Ovary (tissue), 9 donors: ENCODE data around the gene PRDM1. TPM values are rescaled to one million over a fixed set of nuclear protein-coding genes. Genes with fewer than 3 reads are reported as not detected.

Experiments used
- DNase-seq, 5 donors: peaks; one replicate each; pipeline ENCODE4 v3.0.0-alpha.2; 2019 to 2020
- H3K27ac ChIP-seq, 2 donors: fragments of 200-600 bp; one replicate each; pipeline versions ENCODE4 v1.5.1 to v1.8.0; 2019 to 2022
- H3K27me3 ChIP-seq: fragments of 200-600 bp; one replicate; pipeline ENCODE4 v1.8.0; 2022
- H3K36me3 ChIP-seq: fragments of 200-600 bp; sonication (generic); one replicate; pipeline ENCODE4 v1.5.1; 2019
- H3K4me1 ChIP-seq: one replicate; pipeline ENCODE4 v1.8.1; 2013; ENCODE audit warnings: mild to moderate bottlenecking, moderate library complexity; ENCODE audit not compliant: insufficient read depth
- H3K4me3 ChIP-seq: fragments of 200-600 bp; sonication (generic); one replicate; pipeline ENCODE4 v1.5.1; 2017
- H3K9me3 ChIP-seq, 2 donors: fragments of 200-600 bp in 1 of 2; sonication (generic) in 1 of 2; one replicate each; pipeline versions ENCODE4 v1.5.1 to v1.8.1; 2013 to 2019; ENCODE audit warnings: mild to moderate bottlenecking in 1 of 2, moderate library complexity in 1 of 2
- EP300 ChIP-seq: sonication (generic); formaldehyde crosslinking; IDR thresholded peaks from one replicate; pipeline ENCODE4 v1.6.1; 2017; ENCODE audit warnings: antibody characterized with exemption
- POLR2A ChIP-seq: fragments of 450-650 bp; IDR thresholded peaks from one replicate; pipeline ENCODE4 v1.6.1; 2017; ENCODE audit warnings: antibody characterized with exemption, mild to moderate bottlenecking, moderate library complexity
- WGBS, 3 donors: extraction: QIAGEN DNeasy Blood & Tissue Kit in 1 of 3; methylation state at CpG; one replicate each; pipeline versions ENCODE4 v1.1.5 to v1.1.7; 2013 to 2017; 5-methylcytosine and 5-hydroxymethylcytosine counted together
- intact Hi-C, 4 donors: fragments of 100-400 bp; cut with DNase I; formaldehyde crosslinking; loops; one replicate each; pipeline versions ENCODE4 v1.11.0 to v1.15.1; 2022 to 2023
- polyA plus RNA-seq, 2 donors: library from polyadenylated mRNA; stranded (reverse); fragments of 200-250 nt in 1 of 2; fragments of 350-450 nt in 1 of 2; fragmentation: Illumina TruSeq in 1 of 2; extraction: RNeasy Lipid Tissue Mini Kit (QIAGEN cat#74804) in 1 of 2; gene quantifications; one replicate each; pipeline ENCODE4 v1.2.3, GENCODE V29; 2013 to 2014
- total RNA-seq, 7 donors: library from RNA; depleted of rRNA in 2 of 7; stranded (reverse); fragments of >200 nt in 2 of 7; fragmentation: NEBNext Ultra II Directional in 3 of 7; extraction: Animal tissue kit (Norgen Biotek cat#: 25700) in 3 of 7; gene quantifications; one replicate each; pipeline versions ENCODE4 v1.1.0 to v1.2.4, GENCODE V29; 2016 to 2023
- TF ChIP-seq, protein P1 (sequence below), 3 donors: fragments of 450-650 bp in 2 of 3; fragments of 200-600 bp in 1 of 3; IDR thresholded peaks; one replicate each; pipeline versions ENCODE4 v1.5.1 to v1.8.0; 2016 to 2022; ENCODE audit warnings: antibody characterized with exemption in 3 of 3, mild to moderate bottlenecking in 1 of 3
- donor health status: DM: no; HTN: no; CAD: no; lungs with moderate emphysema.
- donor health status: DM: no; HTN: no; CAD: no.
- donor health status: Bipolar disorder and iron deficiency.
- donor health status: DM: yes; HTN: yes; CAD: no.
- donor health status: DM: no; HTN: no; CAD: no.
- donor health status: DM: yes; HTN: yes; CAD: no.

The PRDM1 gene
- total and polyA plus RNA-seq, 9 donors: 2.7 to 10.6 (median 4.4) TPM

DNA sequence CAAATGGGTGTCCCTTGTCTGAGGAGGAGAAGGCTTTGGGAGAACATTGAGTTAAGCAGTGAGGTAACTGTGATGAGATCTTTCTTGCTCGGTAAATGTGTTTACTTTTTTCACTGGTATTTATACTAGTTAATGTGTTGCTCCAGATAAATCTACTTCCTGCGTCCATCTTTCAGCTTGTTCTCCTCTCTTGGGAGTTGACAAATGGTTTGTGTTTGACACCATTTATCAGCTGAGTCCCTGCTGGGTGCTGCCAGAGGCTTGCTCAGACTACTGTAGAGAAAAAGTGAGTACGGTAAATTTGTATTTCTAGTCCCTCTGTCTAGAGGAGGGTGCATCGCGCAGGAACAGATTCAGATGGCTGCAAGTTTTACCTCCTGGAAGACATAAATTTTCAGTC, 8.3 kb upstream of the PRDM1 start:
- Histone ChIP-seq H3K27me3 (no peaks in the 10 kb centered on the region), H3K4me3 (no peak overlapping the region), H3K9me3 (no peaks in the 10 kb centered on the region), H3K4me1 (no peaks in the 10 kb centered on the region), H3K36me3 (no peaks in the 10 kb centered on the region), H3K27ac (no peak overlapping the region)
- TF ChIP-seq, protein P1, sequence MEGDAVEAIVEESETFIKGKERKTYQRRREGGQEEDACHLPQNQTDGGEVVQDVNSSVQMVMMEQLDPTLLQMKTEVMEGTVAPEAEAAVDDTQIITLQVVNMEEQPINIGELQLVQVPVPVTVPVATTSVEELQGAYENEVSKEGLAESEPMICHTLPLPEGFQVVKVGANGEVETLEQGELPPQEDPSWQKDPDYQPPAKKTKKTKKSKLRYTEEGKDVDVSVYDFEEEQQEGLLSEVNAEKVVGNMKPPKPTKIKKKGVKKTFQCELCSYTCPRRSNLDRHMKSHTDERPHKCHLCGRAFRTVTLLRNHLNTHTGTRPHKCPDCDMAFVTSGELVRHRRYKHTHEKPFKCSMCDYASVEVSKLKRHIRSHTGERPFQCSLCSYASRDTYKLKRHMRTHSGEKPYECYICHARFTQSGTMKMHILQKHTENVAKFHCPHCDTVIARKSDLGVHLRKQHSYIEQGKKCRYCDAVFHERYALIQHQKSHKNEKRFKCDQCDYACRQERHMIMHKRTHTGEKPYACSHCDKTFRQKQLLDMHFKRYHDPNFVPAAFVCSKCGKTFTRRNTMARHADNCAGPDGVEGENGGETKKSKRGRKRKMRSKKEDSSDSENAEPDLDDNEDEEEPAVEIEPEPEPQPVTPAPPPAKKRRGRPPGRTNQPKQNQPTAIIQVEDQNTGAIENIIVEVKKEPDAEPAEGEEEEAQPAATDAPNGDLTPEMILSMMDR (IDR thresholded peaks at IDR 0.05): no peak
- TF ChIP-seq POLR2A (no peak), EP300 (no peak)
- DNase-seq: no peak
- intact Hi-C loops: no loop called here
- 54 to 65% (median 62%) methylated on average over 5 of the region's 5 CpGs for WGBS, 3 donors

DNA sequence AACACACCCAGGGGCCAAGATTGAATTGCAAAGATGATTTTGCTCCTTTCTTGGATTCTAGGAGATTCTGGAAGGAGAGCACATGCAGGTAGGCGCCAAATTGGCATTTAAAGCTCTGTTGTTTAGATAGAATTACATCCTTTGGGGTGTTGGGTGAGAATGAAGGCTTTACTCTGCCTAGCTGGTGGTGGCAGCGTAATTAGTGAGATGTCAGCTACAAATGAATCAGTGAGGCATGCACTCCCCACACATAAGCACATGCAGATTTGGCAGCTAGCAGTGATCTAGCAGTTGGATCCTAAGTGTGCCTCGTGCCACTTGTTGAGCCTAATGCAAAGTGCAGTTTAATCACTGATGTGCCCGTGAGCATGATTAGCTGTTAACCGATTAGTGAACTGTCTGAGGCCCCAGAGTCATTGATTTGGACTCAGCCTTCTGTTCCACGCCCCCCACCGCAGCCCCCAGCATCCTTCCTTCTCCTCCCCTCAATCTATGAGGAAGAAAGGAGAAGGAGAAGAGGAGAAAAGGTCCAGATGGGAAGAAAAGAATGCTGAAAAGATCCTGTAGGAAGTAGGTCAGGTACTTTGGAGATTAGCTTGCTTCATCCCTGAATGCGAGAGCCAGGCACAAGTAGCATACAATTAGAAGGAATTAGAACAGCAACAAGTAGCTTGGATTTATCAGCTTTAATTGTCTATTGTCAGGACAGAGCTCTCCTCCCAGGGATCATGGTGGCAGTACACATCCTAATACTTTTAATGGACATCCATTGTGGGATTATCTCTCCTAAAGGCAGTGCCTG, 6.0 kb upstream of the PRDM1 start:
- DNase-seq: no peak
- intact Hi-C loops: loop anchor here in 3 of 4 donors (10.0 kb wide), 4 partner anchors 85 to 595 kb away; no protein-coding TSS in a partner anchor
- Histone ChIP-seq H3K4me1 (no peaks in the 10 kb centered on the region), H3K4me3 (no peak overlapping the region), H3K27me3 (no peaks in the 10 kb centered on the region), H3K27ac (no peak overlapping the region), H3K9me3 (no peaks in the 10 kb centered on the region), H3K36me3 (no peaks in the 10 kb centered on the region)
- TF ChIP-seq, protein P1 (IDR thresholded peaks at IDR 0.05): no peak
- TF ChIP-seq EP300 (no peak), POLR2A (no peak)
- 85 to 90% (median 87%) methylated on average over 8 of the region's 8 CpGs for WGBS, 3 donors

DNA sequence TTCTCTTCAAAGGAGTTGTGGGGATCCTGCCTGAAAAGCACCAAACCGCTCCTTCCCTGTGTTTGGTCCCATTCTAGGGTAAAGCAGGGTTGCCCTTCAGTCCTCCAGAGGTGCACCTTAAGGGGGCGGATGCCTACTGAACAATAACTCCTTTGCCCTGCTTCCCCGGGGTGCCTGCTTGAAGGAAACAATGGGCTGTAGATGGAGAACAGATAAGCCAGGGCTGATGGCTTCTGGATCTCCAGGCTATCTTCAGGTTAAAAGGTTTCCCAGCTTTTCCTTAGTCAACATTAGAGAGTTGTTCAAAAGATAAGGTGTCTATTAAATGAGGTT, 5.4 kb upstream of the PRDM1 start:
- Histone ChIP-seq H3K27me3 (no peaks in the 10 kb centered on the region), H3K4me1 (no peaks in the 10 kb centered on the region), H3K9me3 (no peaks in the 10 kb centered on the region), H3K4me3 (no peak overlapping the region), H3K36me3 (no peaks in the 10 kb centered on the region), H3K27ac (no peak overlapping the region)
- no peak for DNase-seq
- WGBS, 3 donors: 88 to 93% (median 92%) methylated on average over 3 of the region's 3 CpGs
- TF ChIP-seq POLR2A (no peak), EP300 (no peak)
- TF ChIP-seq, protein P1 (IDR thresholded peaks at IDR 0.05): no peak
- intact Hi-C loops: loop anchor here in 3 of 4 donors (10.0 kb wide), 4 partner anchors 86 to 596 kb away; no protein-coding TSS in a partner anchor

DNA sequence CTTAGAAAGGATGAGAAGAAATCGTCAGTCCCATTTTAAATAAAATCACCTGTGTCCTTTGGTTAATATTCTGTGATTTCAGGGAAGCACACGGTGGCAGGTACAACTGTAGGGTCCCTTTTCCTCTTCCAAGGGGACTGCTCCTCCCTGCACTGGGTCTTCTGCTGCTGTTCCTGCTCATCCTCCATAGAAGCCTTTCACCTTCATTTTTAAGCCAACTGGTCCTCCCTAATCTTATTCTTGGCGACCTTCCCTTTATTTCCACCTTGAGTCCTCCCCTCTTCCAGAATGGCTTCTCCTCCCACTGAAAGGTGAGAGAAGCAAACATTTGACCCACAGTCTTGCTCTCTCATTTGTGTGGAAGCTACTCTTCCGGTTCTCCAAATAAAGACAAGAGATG, 4.4 kb upstream of the PRDM1 start:
- Histone ChIP-seq H3K9me3 (no peaks in the 10 kb centered on the region), H3K27me3 (no peaks in the 10 kb centered on the region), H3K4me1 (no peaks in the 10 kb centered on the region), H3K4me3 (no peak overlapping the region), H3K36me3 (no peaks in the 10 kb centered on the region), H3K27ac (no peak overlapping the region)
- TF ChIP-seq POLR2A (no peak), EP300 (no peak)
- TF ChIP-seq, protein P1 (IDR thresholded peaks at IDR 0.05): no peak
- DNase-seq: no peak
- intact Hi-C loops: loop anchor here in 3 of 4 donors (10.0 kb wide), 4 partner anchors 87 to 597 kb away; no protein-coding TSS in a partner anchor
- 74 to 81% (median 77%) methylated on average over 4 of the region's 4 CpGs for WGBS, 3 donors
